IPS-18c (cell line): Measurements from ENCODE around the gene STEAP1B.
"Not testable (repeated sequence)": the region's sequence is repeated elsewhere in the genome, so short reads cannot be mapped to it uniquely, and the experiment has no call there.

Experiments
- H3K4me3 ChIP-seq: 2 replicates; pipeline ENCODE4 v1.7.0; 2013; ENCODE audit warnings: low read depth, mild to moderate bottlenecking, low read length, moderate library complexity; ENCODE audit not compliant: insufficient read depth
- H3K9me3 ChIP-seq: one replicate; pipeline ENCODE4 v1.6.1; 2013; ENCODE audit warnings: mild to moderate bottlenecking, low read length, moderate library complexity; ENCODE audit not compliant: control insufficient read depth, insufficient read depth

Gene STEAP1B

DNA sequence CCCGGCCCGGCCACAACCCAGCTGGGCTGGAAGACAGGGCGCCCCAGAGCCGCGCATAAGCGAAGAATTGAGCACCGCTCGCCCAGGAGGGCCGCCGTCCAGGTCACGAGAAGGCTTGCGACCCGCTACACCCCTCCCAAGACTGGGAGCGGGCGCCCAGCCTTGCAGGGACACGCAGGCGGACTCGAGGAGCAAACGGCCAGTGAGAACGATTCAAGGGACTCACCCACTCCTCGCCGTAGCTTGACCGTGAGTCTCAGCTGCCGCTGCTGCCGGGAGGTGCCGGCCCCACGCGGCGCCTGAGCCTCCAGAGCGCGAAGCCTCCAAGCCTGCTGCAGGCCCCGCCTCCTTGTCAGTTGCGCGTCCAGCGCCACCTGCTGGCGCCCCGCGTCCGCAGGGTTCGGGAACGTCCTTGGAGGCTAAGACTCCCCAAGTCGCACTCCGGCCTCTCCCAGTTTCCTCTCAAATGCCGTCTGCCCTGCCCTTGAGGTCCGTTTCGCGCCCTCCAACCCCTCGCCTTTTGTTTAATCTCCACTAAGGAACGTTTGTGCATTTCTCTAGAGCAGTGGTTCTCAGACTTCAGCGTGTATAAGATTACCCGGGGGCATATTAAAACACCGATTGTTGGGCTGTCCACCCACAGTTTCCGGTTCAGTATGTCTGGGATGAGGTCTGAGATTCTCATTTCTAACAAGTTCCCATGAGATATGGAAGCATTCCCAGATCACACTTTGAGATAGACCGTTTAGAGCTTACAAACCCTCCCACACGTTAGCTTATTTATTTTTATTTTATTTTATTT, at the start of gene STEAP1B:
STEAP1B (minus strand) TSS at position 301 of the 802 bp plus-strand sequence. CDS start 5,333 bp downstream, outside the sequence.
- H3K9me3 ChIP-seq = not testable (repeated sequence)
- H3K4me3 ChIP-seq = peak within 1 kb of the TSS; percentile 38; the same call in 1 of the 2 replicates

GRCh38 chr7:22549051-22549450, 49.1 kb upstream of the STEAP1B start:
- peak overlapping the region; percentile 57; the same call in 1 of the 2 replicates for H3K4me3 ChIP-seq
- no peaks in the 10 kb centered on the region for H3K9me3 ChIP-seq

DNA sequence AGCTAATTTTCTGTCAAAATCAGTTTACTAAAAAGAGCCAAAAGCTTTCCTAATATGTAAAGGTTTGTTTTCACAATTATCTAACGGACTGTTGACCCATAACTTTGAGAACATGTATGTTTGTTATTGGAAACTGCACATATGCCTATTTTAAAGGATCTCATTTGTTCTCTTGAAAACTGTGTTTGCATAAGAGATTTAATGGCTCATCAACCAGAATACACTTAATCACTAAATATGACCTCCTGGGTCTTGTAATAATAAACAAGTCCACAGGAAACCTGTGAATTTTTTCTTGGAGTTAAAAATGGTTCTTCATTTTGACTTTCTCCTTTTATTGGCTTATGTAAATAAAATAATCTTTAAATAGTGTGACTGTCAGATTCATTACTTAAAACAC, 48.3 kb upstream of the STEAP1B start:
- no peaks in the 10 kb centered on the region for H3K9me3 ChIP-seq
- no peak overlapping the region for H3K4me3 ChIP-seq

DNA sequence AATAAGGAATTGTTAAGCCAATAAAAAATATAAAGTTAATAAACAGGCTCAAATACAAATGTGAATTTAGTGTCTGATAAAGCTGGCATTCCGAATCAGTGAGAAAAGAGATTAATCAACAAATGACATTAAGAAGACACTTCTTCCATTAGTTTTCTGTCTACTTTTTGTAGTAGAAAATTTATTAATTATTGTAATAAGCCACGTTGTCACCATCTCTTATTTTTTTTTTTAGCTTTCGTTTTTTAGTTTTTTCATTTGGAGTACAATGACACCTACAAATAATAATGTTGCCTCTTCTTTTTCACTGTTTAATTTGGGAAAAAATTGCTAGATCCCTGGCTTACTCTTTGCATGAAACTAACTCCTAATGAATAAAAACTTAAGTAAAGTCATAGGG, 46.8 kb upstream of the STEAP1B start:
- Histone ChIP-seq H3K4me3 (no peak overlapping the region), H3K9me3 (no peaks in the 10 kb centered on the region)

DNA sequence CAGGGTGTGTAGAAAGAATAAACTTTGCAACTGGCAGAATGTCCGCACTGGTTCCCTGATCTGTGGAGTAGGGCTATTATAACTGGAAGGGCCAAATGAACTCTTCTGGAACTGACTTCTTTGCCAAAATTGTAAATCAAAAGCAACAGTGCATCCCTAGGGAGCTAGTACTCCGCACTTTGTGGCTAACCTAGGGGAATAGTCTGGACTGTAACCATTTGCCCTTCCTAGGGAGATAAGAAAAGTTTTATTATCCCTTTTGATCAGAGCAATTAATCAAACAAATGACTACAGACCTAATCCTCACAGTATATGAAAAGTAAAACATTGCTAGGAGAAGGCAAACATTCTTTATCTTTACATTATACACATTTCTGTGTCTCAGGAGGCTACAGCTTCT, 45.5 kb upstream of the STEAP1B start:
- Histone ChIP-seq H3K9me3 (no peaks in the 10 kb centered on the region), H3K4me3 (no peak overlapping the region)

- no peak overlapping the region for H3K4me3 ChIP-seq
Observed at GRCh38 chr7:22544245-22544644, 44.3 kb upstream of the STEAP1B start.

GRCh38 chr7:22543169-22543568, 43.2 kb upstream of the STEAP1B start:
- no peak overlapping the region for H3K4me3 ChIP-seq

More at GRCh38 chr7:22544245-22544644, 44.3 kb upstream of the STEAP1B start:
- no peaks in the 10 kb centered on the region for H3K9me3 ChIP-seq

DNA sequence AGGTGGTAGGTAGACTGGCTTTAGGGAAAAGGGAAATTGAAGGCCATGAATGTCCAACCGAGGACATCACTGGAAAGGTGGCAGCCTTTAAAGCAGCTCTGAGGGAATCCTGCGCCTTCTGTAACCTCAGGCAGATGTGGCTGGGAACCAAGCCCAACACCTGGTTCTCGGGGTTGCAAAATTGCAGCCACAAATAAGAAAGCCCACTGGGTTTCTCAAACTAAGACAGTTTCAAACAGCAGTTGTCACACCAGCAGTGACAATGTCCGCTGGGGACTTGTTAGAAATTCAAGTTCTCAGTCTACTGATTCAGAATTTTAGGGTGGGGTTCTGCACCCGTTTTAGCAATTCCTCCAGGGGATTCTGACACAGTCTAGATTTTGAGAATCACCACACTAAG, 42.7 kb upstream of the STEAP1B start:
- Histone ChIP-seq H3K9me3 (no peaks in the 10 kb centered on the region), H3K4me3 (no peak overlapping the region)

More at GRCh38 chr7:22543169-22543568, 43.2 kb upstream of the STEAP1B start:
- no peaks in the 10 kb centered on the region for H3K9me3 ChIP-seq

DNA sequence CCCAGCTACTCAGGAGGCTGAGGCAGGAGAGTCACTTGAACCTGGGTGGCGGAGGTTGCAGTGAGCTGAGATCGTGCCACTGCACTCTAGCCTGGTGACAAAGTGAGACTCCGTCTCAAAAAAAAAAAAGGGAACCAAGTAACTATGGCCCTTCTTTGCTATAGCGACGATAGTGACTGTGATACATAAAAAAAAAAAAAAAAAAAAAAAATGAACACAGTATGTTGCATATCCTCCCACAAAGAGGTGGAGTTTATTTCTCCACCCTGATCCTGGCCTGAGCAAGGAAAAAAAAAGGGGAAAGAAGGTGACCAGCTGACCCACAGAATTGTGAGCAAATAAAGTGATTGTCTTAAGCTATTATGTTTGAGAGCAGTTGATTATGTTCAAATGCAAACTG, 42.3 kb upstream of the STEAP1B start:
- no peaks in the 10 kb centered on the region for H3K9me3 ChIP-seq
- no peak overlapping the region for H3K4me3 ChIP-seq

GRCh38 chr7:22541789-22542188, 41.8 kb upstream of the STEAP1B start:
- H3K4me3 ChIP-seq = no peak overlapping the region
- no peaks in the 10 kb centered on the region for H3K9me3 ChIP-seq

GRCh38 chr7:22528537-22528936, 28.5 kb upstream of the STEAP1B start:
- H3K4me3 ChIP-seq, H3K9me3 ChIP-seq: not testable (repeated sequence)

- H3K9me3 ChIP-seq, H3K4me3 ChIP-seq: not testable (repeated sequence)
Observed at GRCh38 chr7:22524353-22524947, 24.5 kb upstream of the STEAP1B start.

DNA sequence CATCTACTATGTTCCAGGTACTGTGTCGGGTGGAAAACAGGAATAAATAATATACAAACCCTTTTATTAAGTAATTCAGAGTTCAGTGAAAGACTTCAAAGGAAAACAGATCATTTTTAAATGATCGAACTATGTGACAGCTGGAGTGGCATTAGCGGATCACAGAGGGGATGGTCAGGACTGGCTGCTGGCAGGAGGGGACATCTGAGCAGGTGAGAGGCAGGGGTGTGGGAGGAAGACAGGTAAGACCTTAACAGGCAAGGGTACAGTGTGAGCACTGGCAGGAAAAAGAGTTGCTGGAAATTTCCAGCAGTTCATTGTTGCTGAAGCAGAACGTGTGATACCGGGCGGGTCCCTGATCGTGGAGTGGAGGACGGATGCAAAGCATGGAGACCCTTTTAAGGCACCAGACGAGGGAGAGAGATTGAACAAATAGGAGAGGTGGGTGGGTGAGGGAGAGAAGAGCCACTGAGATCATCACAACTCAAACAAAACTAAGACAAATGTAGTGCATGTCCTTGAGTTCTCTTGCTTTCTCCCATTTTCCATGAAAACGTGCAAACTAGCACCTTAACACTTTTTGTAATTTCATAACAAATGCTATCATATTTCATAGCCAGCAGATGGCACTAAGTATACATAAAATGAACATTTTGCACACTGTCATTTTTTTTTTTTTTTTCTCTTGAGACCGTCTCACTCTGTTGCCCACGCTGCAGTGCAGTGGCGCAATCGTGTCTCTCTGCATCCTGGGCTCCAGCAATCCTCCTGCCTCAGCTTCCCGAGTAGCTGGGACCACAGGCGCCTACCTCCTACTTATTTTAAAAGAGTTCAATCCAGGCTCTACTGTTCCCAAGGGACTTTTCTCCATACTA, 23.7 kb upstream of the STEAP1B start:
- not testable (repeated sequence) for H3K4me3 ChIP-seq, H3K9me3 ChIP-seq

DNA sequence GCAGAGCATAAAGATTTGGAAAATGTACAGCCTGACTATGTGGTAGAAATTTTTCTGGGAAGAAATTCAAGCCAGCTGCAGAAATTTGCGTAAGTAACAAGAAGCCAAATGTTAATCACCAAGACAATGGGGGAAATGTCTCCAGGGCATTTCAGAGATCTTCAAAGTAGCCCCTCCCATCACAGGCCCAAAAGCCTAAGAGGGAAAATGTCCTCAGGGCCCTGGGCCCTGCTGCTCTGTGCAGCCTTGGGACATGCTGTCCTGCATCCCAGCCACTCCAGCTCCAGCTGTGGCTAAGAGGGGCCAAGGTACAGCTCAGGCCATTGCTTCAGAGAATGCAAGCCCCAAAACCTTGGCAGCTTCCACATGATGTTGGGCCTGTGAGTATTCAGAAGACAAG, 19.6 kb upstream of the STEAP1B start:
- H3K9me3 ChIP-seq, H3K4me3 ChIP-seq: not testable (repeated sequence)

- not testable (repeated sequence) for H3K4me3 ChIP-seq, H3K9me3 ChIP-seq
Observed at GRCh38 chr7:22516950-22517349, 17.0 kb upstream of the STEAP1B start.

- not testable (repeated sequence) for H3K9me3 ChIP-seq, H3K4me3 ChIP-seq
Observed at GRCh38 chr7:22514963-22515362, 15.0 kb upstream of the STEAP1B start.

DNA sequence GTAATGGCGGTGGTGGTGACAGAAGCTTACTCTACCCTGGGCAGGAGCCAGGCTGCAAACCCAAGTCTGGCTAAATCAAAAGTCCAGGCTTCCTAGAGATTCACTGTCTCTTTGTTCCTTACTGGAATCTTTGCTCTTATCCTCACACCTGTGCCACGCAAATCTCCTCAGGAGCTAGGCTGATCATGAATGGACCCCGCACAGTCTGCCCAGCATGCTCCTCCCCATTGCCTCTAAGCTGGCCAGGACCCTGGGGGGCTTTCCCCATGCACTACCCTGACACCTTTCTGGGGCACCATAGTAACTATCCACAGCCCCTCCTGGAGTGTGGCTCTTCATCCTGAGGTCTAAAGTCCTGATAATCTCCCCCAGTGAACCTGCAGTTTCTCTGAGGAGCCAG, 7.3 kb upstream of the STEAP1B start:
- H3K9me3 ChIP-seq, H3K4me3 ChIP-seq: not testable (repeated sequence)
